GM12878 (cell line): ENCODE results near the gene POLRMT. TPM values are rescaled to one million over a fixed set of nuclear protein-coding genes. Genes with fewer than 3 reads are reported as not detected.
A peak's percentile ranks its signal among the peaks of the same experiment; 100 is the strongest.

Experiments used
- ATAC-seq: fragments of 200-7000 bp; cut with Tn5 transposase; 3 replicates; pipeline ENCODE4 v1.9.1; 2020; ENCODE audit warnings: mild to moderate bottlenecking, moderate library complexity
- BruUV-seq: library from RNA; stranded (reverse); fragments of 400-500 nt; replicated peaks from 2 replicates; lab custom pipeline; 2021; lab: Mats Ljungman, UMichigan
- CTCF ChIA-PET: fragments of 300-600 bp; sonication (Branson Sonifier 250); formaldehyde crosslinking; extraction: SDS; loops from one replicate; lab custom pipeline; 2021; ENCODE audit warnings: inconsistent platforms; lab: Yijun Ruan, JAX
- POLR2A ChIA-PET: fragments of 350-600 bp; formaldehyde crosslinking; extraction: SDS; loops from one replicate; lab custom pipeline; 2021; ENCODE audit warnings: inconsistent platforms; lab: Charles Lee
- RAD21 ChIA-PET: fragments of 300-600 bp; sonication (Branson Sonifier 250); formaldehyde crosslinking; loops from one replicate; lab custom pipeline; 2023; ENCODE audit warnings: antibody characterized with exemption; ENCODE audit not compliant: unreplicated experiment; lab: Charles Lee
- SMC1A ChIA-PET: fragments of 300-600 bp; sonication (Branson Sonifier 250); formaldehyde crosslinking; loops from one replicate; lab custom pipeline; 2023; ENCODE audit not compliant: unreplicated experiment, uncharacterized antibody; lab: Charles Lee
- DNase-seq: peaks from one replicate; pipeline ENCODE4 v3.0.0-alpha.2; 2011; ENCODE audit warnings: low read depth, low spot score
- FAIRE-seq: peaks from 3 replicates; lab custom pipeline; 2011; peaks lifted over from hg19 to GRCh38; lab: Jason Lieb, UNC
- H2AFZ ChIP-seq: 2 replicates; pipeline ENCODE4 v1.6.0; 2011; ENCODE audit warnings: low read depth, low read length, control low read depth; ENCODE audit not compliant: control insufficient read depth
- H3K27ac ChIP-seq: 2 replicates; pipeline ENCODE4 v1.5.1; 2011; ENCODE audit warnings: control low read depth; ENCODE audit not compliant: control insufficient read depth, insufficient read depth
- H3K27me3 ChIP-seq, 2 experiments: replicated peaks in 1 of 2; 2 replicates each; pipeline versions ENCODE4 v1.6.0 to v1.6.1; 2011; ENCODE audit warnings: low read length in 1 of 2; ENCODE audit not compliant: control insufficient read depth in 2 of 2, insufficient read depth in 2 of 2
- H3K36me3 ChIP-seq, 2 experiments: 2 replicates each; pipeline ENCODE4 v1.5.1; 2011; ENCODE audit warnings: low read length in 1 of 2; ENCODE audit not compliant: control insufficient read depth in 2 of 2, insufficient read depth in 2 of 2
- H3K4me1 ChIP-seq: 2 replicates; pipeline ENCODE4 v1.6.1; 2011; ENCODE audit warnings: mild to moderate bottlenecking, low read length, moderate library complexity, mixed read lengths; ENCODE audit not compliant: control insufficient read depth, insufficient read depth
- H3K4me2 ChIP-seq: 2 replicates; pipeline ENCODE4 v1.6.0; 2011; ENCODE audit warnings: control low read depth; ENCODE audit not compliant: control insufficient read depth, insufficient read depth
- H3K4me3 ChIP-seq: fragments of 200-600 bp; sonication (generic); 2 replicates; pipeline ENCODE4 v1.5.1; 2016
- H3K79me2 ChIP-seq: 2 replicates; pipeline ENCODE4 v1.6.0; 2011; ENCODE audit warnings: low read length; ENCODE audit not compliant: control insufficient read depth, insufficient read depth
- H3K9ac ChIP-seq: 2 replicates; pipeline ENCODE4 v1.8.0; 2011; ENCODE audit warnings: low read length, control low read depth, mixed read lengths; ENCODE audit not compliant: control insufficient read depth, insufficient read depth
- H3K9me3 ChIP-seq: replicated peaks from 3 replicates; pipeline ENCODE4 v1.5.1; 2011; ENCODE audit warnings: mild to moderate bottlenecking, low read length; ENCODE audit not compliant: control insufficient read depth, insufficient read depth
- H4K20me1 ChIP-seq: 2 replicates; pipeline ENCODE4 v1.6.0; 2011; ENCODE audit not compliant: control insufficient read depth, insufficient read depth
- EGR1 ChIP-seq, 2 experiments: IDR thresholded peaks; 1 replicate in 1 of 2; 2 replicates in 1 of 2; pipeline ENCODE4 v1.6.1; 2011 to 2012; ENCODE audit warnings: low read depth in 2 of 2, low read length in 2 of 2, borderline replicate concordance in 1 of 2, mild to moderate bottlenecking in 1 of 2, moderate library complexity in 1 of 2
- KLF5 ChIP-seq: fragments of 450-650 bp; IDR thresholded peaks from 2 replicates; pipeline ENCODE4 v1.6.1; 2014; ENCODE audit warnings: mild to moderate bottlenecking; ENCODE audit not compliant: partially characterized antibody
- NFIC ChIP-seq: IDR thresholded peaks from 2 replicates; pipeline ENCODE4 v1.6.1; 2012; ENCODE audit warnings: low read depth, mild to moderate bottlenecking, inconsistent platforms, low read length, moderate library complexity
- NFXL1 ChIP-seq: fragments of 450-650 bp; IDR thresholded peaks from 2 replicates; pipeline ENCODE4 v1.6.1; 2017; ENCODE audit warnings: antibody characterized with exemption, mild to moderate bottlenecking, borderline replicate concordance
- NR2C2 ChIP-seq: IDR thresholded peaks from 2 replicates; pipeline ENCODE4 v1.6.1; 2011; ENCODE audit warnings: borderline replicate concordance, low read depth; ENCODE audit not compliant: control insufficient read depth, insufficient read length
- NR2F1 ChIP-seq: fragments of 450-650 bp; conservative IDR thresholded peaks from 2 replicates; pipeline ENCODE4 v1.6.1; 2017; ENCODE audit warnings: mild to moderate bottlenecking
- POLR2A ChIP-seq: IDR thresholded peaks from 2 replicates; pipeline ENCODE4 v1.6.1; 2011; ENCODE audit warnings: low read depth, mild to moderate bottlenecking, low read length
- POU2F2 ChIP-seq: IDR thresholded peaks from 3 replicates; pipeline ENCODE4 v1.6.1; 2011; ENCODE audit warnings: low read depth, mild to moderate bottlenecking, low read length, borderline replicate concordance
- RAD51 ChIP-seq: fragments of 450-650 bp; IDR thresholded peaks from 2 replicates; pipeline ENCODE4 v1.6.1; 2016; ENCODE audit warnings: moderate library complexity, mild to moderate bottlenecking, inconsistent platforms
- WGBS: methylation state at CpG from one replicate; pipeline ENCODE4 v1.1.6; 2016; ENCODE audit warnings: low lambda C conversion rate; ENCODE audit not compliant: insufficient replicate concordance, insufficient coverage; ENCODE audit errors: missing lambda C conversion rate; 5-methylcytosine and 5-hydroxymethylcytosine counted together
- in situ Hi-C: fragments of 300-500 bp; cut with MboI; formaldehyde crosslinking; loops from 9 replicates; pipeline ENCODE4 v1.14.3; 2018; ENCODE audit warnings: mixed read lengths
- intact Hi-C: fragments of 100-400 bp; cut with micrococcal nuclease; formaldehyde crosslinking; loops from one replicate; pipeline ENCODE4 v1.14.2; 2022; ENCODE audit not compliant: unreplicated experiment
- polyA plus RNA-seq, 11 experiments: library from polyadenylated mRNA; depleted of rRNA in 4 of 11; unstranded in 6 of 11; stranded (reverse) in 5 of 11; fragments of >200 nt; fragmentation: Nextera tagmentation in 4 of 11; fragmentation: Illumina TruSeq in 1 of 11; extraction: Ambion mirVana in 4 of 11; extraction: Trizol in 1 of 11; gene quantifications; 1 replicate in 1 of 11; 2 replicates in 10 of 11; pipeline versions ENCODE4 v1.2.1 to v1.2.3, GENCODE V29; 2011 to 2016; ENCODE audit warnings: inconsistent platforms in 2 of 11, missing spikeins in 2 of 11, low read depth in 1 of 11
- total RNA-seq, 4 experiments: library from RNA; depleted of rRNA in 3 of 4; stranded (reverse); fragments of >200 nt in 3 of 4; fragmentation: Illumina TruSeq in 1 of 4; extraction: Trizol in 1 of 4; gene quantifications; 2 replicates each; pipeline versions ENCODE4 v1.2.1 to v1.2.3, GENCODE V29; 2013 to 2021

Gene POLRMT
- total and polyA plus RNA-seq, 10 of the 15 experiments (the other 5 are each of a cell fraction or from before 2014, with no cell fraction given) = 9.9 to 57.6 (median 34.6) TPM

GRCh38 chr19:658916-659839 is 25.8 kb upstream of the POLRMT start:
- BruUV-seq = no TSS peak
- no peak overlapping the region for H3K4me3 ChIP-seq
- ChIA-PET RAD21 (no interaction called here), POLR2A (no interaction called here), SMC1A (no interaction called here), CTCF (no interaction called here)
- intact Hi-C loops = no loop called here
- peaks cover 82% of the 10 kb centered on the region for H3K79me2 ChIP-seq
- H2AFZ ChIP-seq = no peak overlapping the region
- peaks cover 15% of the 10 kb centered on the region for H4K20me1 ChIP-seq
- H3K4me1 ChIP-seq = peaks cover 15% of the 10 kb centered on the region; the same call in 1 of the 2 replicates
- no peak overlapping the region for H3K9ac ChIP-seq
- DNase-seq = no peak
- 0 out of 3 replicates have a peak, but pooled peaks of 1 of the 2 experiments have one; percentile 38 for TF ChIP-seq EGR1 (IDR thresholded peaks at IDR 0.05; ENCODE audit: borderline replicate concordance in 1 of 2, low read depth in 2 of 2, low read length in 2 of 2)
- TF ChIP-seq NFXL1 = no peak
- TF ChIP-seq POLR2A = peak; percentile 56
- H3K27ac ChIP-seq = no peak overlapping the region
- no peak for FAIRE-seq
- no peaks in the 10 kb centered on the region for H3K9me3 ChIP-seq
- ATAC-seq = no peak
- no peaks in the 10 kb centered on the region for H3K27me3 ChIP-seq
- 30% methylated on average over 45 of the region's 50 CpGs for WGBS
- in situ Hi-C loops = no loop called here
- peaks cover 4 to 29% of the 10 kb centered on the region in 2 experiments; a peak in 3 of 4 replicates for H3K36me3 ChIP-seq
- H3K4me2 ChIP-seq = peak overlapping the region; percentile 98

- Histone ChIP-seq H3K36me3 (peaks cover 7 to 37% of the 10 kb centered on the region in 2 experiments), H2AFZ (no peak overlapping the region), H3K27me3 (no peaks in the 10 kb centered on the region), H3K9ac (no peak overlapping the region), H3K9me3 (no peaks in the 10 kb centered on the region), H3K27ac (no peak overlapping the region), H4K20me1 (peaks cover 20% of the 10 kb centered on the region), H3K4me3 (no peak overlapping the region), H3K4me2 (peak overlapping the region; percentile 25; the same call in 1 of the 2 replicates), H3K4me1 (peaks cover 10% of the 10 kb centered on the region; the same call in 1 of the 2 replicates), H3K79me2 (peaks cover 92% of the 10 kb centered on the region)
- ChIA-PET POLR2A (no interaction called here), SMC1A (no interaction called here), CTCF (no interaction called here), RAD21 (no interaction called here)
- intact Hi-C loops = no loop called here
- TF ChIP-seq RAD51 = no peak
- no peak for TF ChIP-seq NR2F1
- TF ChIP-seq POU2F2 = no peak
- TF ChIP-seq POLR2A = peak; percentile 58
- no peak for TF ChIP-seq KLF5
- no peak for TF ChIP-seq NFIC
- TF ChIP-seq NR2C2 = no peak
- no TSS peak for BruUV-seq
- DNase-seq (no peak), ATAC-seq (no peak), FAIRE-seq (no peak)
- WGBS = 78% methylated on average over 28 of the region's 33 CpGs
- in situ Hi-C loops = no loop called here
These were observed 24.9 kb upstream of the POLRMT start for GRCh38 chr19:658059-658839.
